ENCODE data around the gene ROBO3. TPM values are rescaled to one million over a fixed set of nuclear protein-coding genes. Genes with fewer than 3 reads are reported as not detected.

Gene ROBO3
- total RNA-seq, 5 donors from 2014 or later (not counting 1 experiment from before 2014, with no cell fraction given), result 10.2 to 24.7 (median 17.7) TPM

GRCh38 chr11:124900464-124900863 is 35.2 kb downstream of the ROBO3 start:
- Mint-ChIP-seq H3K27ac (no peak overlapping the region), H3K4me3 (no peak overlapping the region), H3K36me3 (no peaks in the 10 kb centered on the region), H3K27me3 (peaks cover 5 to 19% of the 10 kb centered on the region in 2 donors), H3K4me1 (peaks cover 2 to 7% (median 6%) of the 10 kb centered on the region in 3 donors), H3K9me3 (no peaks in the 10 kb centered on the region)
- Histone ChIP-seq H3K27ac (ENCODE audit: low read length) (no peak overlapping the region), H3K36me3 (ENCODE audit: control insufficient read depth in 2 of 2, extremely low read depth in 1 of 2, insufficient read depth in 1 of 2, low read length in 1 of 2) (no peaks in the 10 kb centered on the region), H3K4me3 (ENCODE audit: control insufficient read depth in 1 of 2, extremely low read depth in 1 of 2, low read length in 1 of 2) (no peak overlapping the region), H3K27me3 (replicated peaks in 1 of 2; ENCODE audit: control insufficient read depth in 2 of 2, extremely low read depth in 1 of 2, insufficient read depth in 2 of 2, low read length in 1 of 2) (peaks cover 0 to 22% of the 10 kb centered on the region in 2 experiments), H3K4me1 (ENCODE audit: control insufficient read depth in 1 of 2, extremely low read depth in 1 of 2, insufficient read depth in 2 of 2, low read length in 2 of 2) (peaks cover 0 to 4% of the 10 kb centered on the region in 2 experiments), H3K9me3 (no peaks in the 10 kb centered on the region)
- ATAC-seq (replicated peaks in 1 of 4) (no peak), DNase-seq (no peak)
- ChIA-PET CTCF (no interaction called here), POLR2A (no interaction called here)
- no CpG with 5 or more reads among the region's 5 CpGs for WGBS (ENCODE audit: insufficient coverage)

GRCh38 chr11:124902616-124903015 is 37.4 kb downstream of the ROBO3 start:
- Mint-ChIP-seq H3K4me3 (no peak overlapping the region), H3K36me3 (no peaks in the 10 kb centered on the region), H3K9me3 (peaks cover 0 to 5% (median 0%) of the 10 kb centered on the region in 3 donors), H3K27me3 (peaks cover 6 to 15% of the 10 kb centered on the region in 2 donors), H3K27ac (no peak overlapping the region), H3K4me1 (peaks cover 0 to 4% (median under 1%) of the 10 kb centered on the region in 3 donors)
- peaks cover 0 to 10% of the 10 kb centered on the region in 2 experiments for H3K27me3 ChIP-seq (replicated peaks in 1 of 2; ENCODE audit: control insufficient read depth in 2 of 2, extremely low read depth in 1 of 2, insufficient read depth in 2 of 2, low read length in 1 of 2)
- no peaks in the 10 kb centered on the region for H3K36me3 ChIP-seq (ENCODE audit: control insufficient read depth in 2 of 2, extremely low read depth in 1 of 2, insufficient read depth in 1 of 2, low read length in 1 of 2)
- ChIA-PET POLR2A (no interaction called here), CTCF (no interaction called here)
- DNase-seq, result no peak
- no peaks in the 10 kb centered on the region for H3K9me3 ChIP-seq
- no peak for ATAC-seq (replicated peaks in 1 of 4)
- WGBS (ENCODE audit: insufficient coverage), result no CpG with 5 or more reads among the region's 1 CpG
- H3K4me1 ChIP-seq (ENCODE audit: control insufficient read depth in 1 of 2, extremely low read depth in 1 of 2, insufficient read depth in 2 of 2, low read length in 2 of 2), result peaks cover 0 to 2% of the 10 kb centered on the region in 2 experiments
- no peak overlapping the region for H3K27ac ChIP-seq (ENCODE audit: low read length)
- H3K4me3 ChIP-seq (ENCODE audit: control insufficient read depth in 1 of 2, extremely low read depth in 1 of 2, low read length in 1 of 2), result no peak overlapping the region

- CTCF ChIA-PET, result interaction anchor here in 1 of 2 donors (0.7 kb wide), 1 partner anchor 22 kb away, joined by 3 read pairs; no protein-coding TSS in a partner anchor
- 87% methylated on average over 2 of the region's 3 CpGs for WGBS (ENCODE audit: insufficient coverage)
- Histone ChIP-seq H3K36me3 (ENCODE audit: control insufficient read depth in 2 of 2, extremely low read depth in 1 of 2, insufficient read depth in 1 of 2, low read length in 1 of 2) (no peaks in the 10 kb centered on the region), H3K4me3 (ENCODE audit: control insufficient read depth in 1 of 2, extremely low read depth in 1 of 2, low read length in 1 of 2) (no peak overlapping the region), H3K27ac (ENCODE audit: low read length) (no peak overlapping the region), H3K27me3 (replicated peaks in 1 of 2; ENCODE audit: control insufficient read depth in 2 of 2, extremely low read depth in 1 of 2, insufficient read depth in 2 of 2, low read length in 1 of 2) (peaks cover 0 to 4% of the 10 kb centered on the region in 2 experiments), H3K9me3 (no peaks in the 10 kb centered on the region), H3K4me1 (ENCODE audit: control insufficient read depth in 1 of 2, extremely low read depth in 1 of 2, insufficient read depth in 2 of 2, low read length in 2 of 2) (peaks cover 0 to 8% of the 10 kb centered on the region in 2 experiments)
- no peak overlapping the region for H3K27ac Mint-ChIP-seq
- H3K4me3 Mint-ChIP-seq, result no peak overlapping the region
- DNase-seq (peak in 3 of 35 experiments; percentile 8 to 30 (median 11)), ATAC-seq (replicated peaks in 1 of 4) (peak in 1 of 4 experiments; percentile 43)
- peaks cover 3 to 6% of the 10 kb centered on the region in 2 donors for H3K27me3 Mint-ChIP-seq
- POLR2A ChIA-PET, result no interaction called here
- peaks cover 0 to 2% (median 2%) of the 10 kb centered on the region in 3 donors for H3K4me1 Mint-ChIP-seq
- peaks cover 5% of the 10 kb centered on the region for H3K36me3 Mint-ChIP-seq
- H3K9me3 Mint-ChIP-seq, result peaks cover 5 to 13% (median 7%) of the 10 kb centered on the region in 3 donors
Measured at GRCh38 chr11:124915541-124916369, 50.5 kb downstream of the ROBO3 start.

GRCh38 chr11:124916370-124916710 is 51.1 kb downstream of the ROBO3 start:
- no peak overlapping the region for H3K4me3 Mint-ChIP-seq
- CTCF ChIA-PET, result interaction anchor here in 1 of 2 donors (0.6 kb wide), 1 partner anchor 208 kb away, joined by 7 read pairs; no protein-coding TSS in a partner anchor
- H3K27me3 ChIP-seq (replicated peaks in 1 of 2; ENCODE audit: control insufficient read depth in 2 of 2, extremely low read depth in 1 of 2, insufficient read depth in 2 of 2, low read length in 1 of 2), result peaks cover 0 to 6% of the 10 kb centered on the region in 2 experiments
- no peak overlapping the region for H3K27ac Mint-ChIP-seq
- no peak overlapping the region for H3K27ac ChIP-seq (ENCODE audit: low read length)
- H3K4me1 ChIP-seq (ENCODE audit: control insufficient read depth in 1 of 2, extremely low read depth in 1 of 2, insufficient read depth in 2 of 2, low read length in 2 of 2), result peaks cover 1 to 11% of the 10 kb centered on the region in 2 experiments
- H3K27me3 Mint-ChIP-seq, result peaks cover 3 to 6% of the 10 kb centered on the region in 2 donors
- H3K9me3 ChIP-seq, result no peaks in the 10 kb centered on the region
- H3K36me3 Mint-ChIP-seq, result peaks cover 5% of the 10 kb centered on the region
- peaks cover 0 to 3% (median 3%) of the 10 kb centered on the region in 3 donors for H3K4me1 Mint-ChIP-seq
- no peak for ATAC-seq (replicated peaks in 1 of 4)
- no peak overlapping the region for H3K4me3 ChIP-seq (ENCODE audit: control insufficient read depth in 1 of 2, extremely low read depth in 1 of 2, low read length in 1 of 2)
- POLR2A ChIA-PET, result no interaction called here
- no peaks in the 10 kb centered on the region for H3K36me3 ChIP-seq (ENCODE audit: control insufficient read depth in 2 of 2, extremely low read depth in 1 of 2, insufficient read depth in 1 of 2, low read length in 1 of 2)
- peaks cover 5 to 13% (median 7%) of the 10 kb centered on the region in 3 donors for H3K9me3 Mint-ChIP-seq
- DNase-seq, result no peak

- Histone ChIP-seq H3K27me3 (replicated peaks in 1 of 2; ENCODE audit: control insufficient read depth in 2 of 2, extremely low read depth in 1 of 2, insufficient read depth in 2 of 2, low read length in 1 of 2) (peaks cover 0 to 7% of the 10 kb centered on the region in 2 experiments), H3K36me3 (ENCODE audit: control insufficient read depth in 2 of 2, extremely low read depth in 1 of 2, insufficient read depth in 1 of 2, low read length in 1 of 2) (no peaks in the 10 kb centered on the region), H3K9me3 (no peaks in the 10 kb centered on the region), H3K4me1 (ENCODE audit: control insufficient read depth in 1 of 2, extremely low read depth in 1 of 2, insufficient read depth in 2 of 2, low read length in 2 of 2) (peaks cover 4 to 20% of the 10 kb centered on the region in 2 experiments), H3K4me3 (ENCODE audit: control insufficient read depth in 1 of 2, extremely low read depth in 1 of 2, low read length in 1 of 2) (no peak overlapping the region), H3K27ac (ENCODE audit: low read length) (no peak overlapping the region)
- 81% methylated on average over 3 of the region's 6 CpGs for WGBS (ENCODE audit: insufficient coverage)
- POLR2A ChIA-PET, result no interaction called here
- Mint-ChIP-seq H3K4me1 (peaks cover 6 to 8% (median 6%) of the 10 kb centered on the region in 3 donors), H3K9me3 (peaks cover 0 to 6% (median 2%) of the 10 kb centered on the region in 3 donors), H3K36me3 (no peaks in the 10 kb centered on the region), H3K4me3 (no peak overlapping the region), H3K27me3 (peaks cover 3 to 5% of the 10 kb centered on the region in 2 donors), H3K27ac (no peak overlapping the region)
- DNase-seq, result no peak
- ATAC-seq (replicated peaks in 1 of 4), result no peak
- CTCF ChIA-PET, result interaction anchor here in 1 of 2 donors (0.6 kb wide), 1 partner anchor 207 kb away, joined by 7 read pairs; no protein-coding TSS in a partner anchor
Measured at GRCh38 chr11:124917115-124917637, 51.9 kb downstream of the ROBO3 start.

GRCh38 chr11:124918950-124919349 is 53.7 kb downstream of the ROBO3 start, which contains the start of gene HEPN1:
Gene HEPN1 (plus strand): TSS chr11:124919250.
- Mint-ChIP-seq H3K4me3 (peak within 1 kb of the TSS in 1 of 3 donors; percentile 65), H3K27ac (no peak within 1 kb of the TSS), H3K9me3 (no peaks in the 10 kb centered on the region), H3K27me3 (peaks cover 3 to 5% of the 10 kb centered on the region in 2 donors), H3K36me3 (no peaks in the 10 kb centered on the region), H3K4me1 (peaks cover 20 to 22% (median 22%) of the 10 kb centered on the region in 3 donors)
- Histone ChIP-seq H3K9me3 (no peaks in the 10 kb centered on the region), H3K4me1 (ENCODE audit: control insufficient read depth in 1 of 2, extremely low read depth in 1 of 2, insufficient read depth in 2 of 2, low read length in 2 of 2) (peaks cover 14 to 37% of the 10 kb centered on the region in 2 experiments), H3K27ac (ENCODE audit: low read length) (no peak within 1 kb of the TSS), H3K36me3 (ENCODE audit: control insufficient read depth in 2 of 2, extremely low read depth in 1 of 2, insufficient read depth in 1 of 2, low read length in 1 of 2) (no peaks in the 10 kb centered on the region), H3K4me3 (ENCODE audit: control insufficient read depth in 1 of 2, extremely low read depth in 1 of 2, low read length in 1 of 2) (no peak within 1 kb of the TSS), H3K27me3 (replicated peaks in 1 of 2; ENCODE audit: control insufficient read depth in 2 of 2, extremely low read depth in 1 of 2, insufficient read depth in 2 of 2, low read length in 1 of 2) (peaks cover 0 to 7% of the 10 kb centered on the region in 2 experiments)
- DNase-seq, result no peak
- 92% methylated on average over 3 of the region's 3 CpGs for WGBS (ENCODE audit: insufficient coverage)
- ChIA-PET CTCF (interaction anchor here in 1 of 2 donors (1.5 kb wide), 1 partner anchor 42 kb away, joined by 5 read pairs; no protein-coding TSS in a partner anchor), POLR2A (no interaction called here)
- no peak for ATAC-seq (replicated peaks in 1 of 4)

Measured in T-cell (primary cell).